K562 (cell line): ENCODE results near the gene FMNL1. TPM values are rescaled to one million over a fixed set of nuclear protein-coding genes. Genes with fewer than 3 reads are reported as not detected.

Experiments used
- ATAC-seq: fragments of 200-7000 bp; cut with Tn5 transposase; 3 replicates; pipeline ENCODE4 v1.9.1; 2020; ENCODE audit warnings: moderate library complexity
- BruUV-seq: library from RNA; stranded (reverse); fragments of 400-500 nt; replicated peaks from 2 replicates; lab custom pipeline; 2021; lab: Mats Ljungman, UMichigan
- CTCF ChIA-PET: fragments of 300-600 bp; formaldehyde crosslinking; extraction: SDS; loops from one replicate; lab custom pipeline; 2021; ENCODE audit warnings: low intra/inter-chr PET ratio; lab: Yijun Ruan, JAX
- POLR2A ChIA-PET: fragments of 300-600, 350-650 bp; sonication (Branson Sonifier 250); formaldehyde crosslinking; extraction: SDS; loops from one replicate; lab custom pipeline; 2021; ENCODE audit warnings: antibody characterized with exemption, inconsistent platforms; lab: Yijun Ruan, JAX
- DNase-seq, 4 experiments: peaks; one replicate each; pipeline versions ENCODE4 v3.0.0 to v3.0.0-alpha.2; 2011 to 2018; ENCODE audit warnings: low spot score in 3 of 4, mixed read lengths in 3 of 4; ENCODE audit errors: extremely low read depth in 1 of 4
- FAIRE-seq: peaks from 2 replicates; lab custom pipeline; 2011; peaks lifted over from hg19 to GRCh38; lab: Jason Lieb, UNC
- H2AFZ ChIP-seq: 2 replicates; pipeline ENCODE4 v1.6.0; 2011; ENCODE audit warnings: low read depth, low read length, control low read depth, inconsistent platforms
- H3K27ac ChIP-seq: fragments of 200-600 bp; 3 replicates; pipeline ENCODE4 v1.8.0; 2011; ENCODE audit warnings: low read depth, mild to moderate bottlenecking, control low read depth, inconsistent platforms, low read length, moderate library complexity, mixed read lengths; ENCODE audit errors: extremely low read depth
- H3K27me3 ChIP-seq, 2 experiments: fragments of 300-600 bp in 1 of 2; 2 replicates in 1 of 2; 3 replicates in 1 of 2; pipeline versions ENCODE4 v1.6.0 to v1.8.0; 2011; ENCODE audit warnings: inconsistent platforms in 2 of 2, low read length in 2 of 2, mild to moderate bottlenecking in 1 of 2, mixed read lengths in 1 of 2, moderate library complexity in 1 of 2; ENCODE audit not compliant: control insufficient read depth in 2 of 2, insufficient read depth in 2 of 2
- H3K36me3 ChIP-seq: fragments of 300-600 bp; 3 replicates; pipeline ENCODE4 v1.8.0; 2011; ENCODE audit warnings: mild to moderate bottlenecking, low read length, inconsistent platforms; ENCODE audit not compliant: control insufficient read depth, insufficient read depth
- H3K4me1 ChIP-seq, 2 experiments: fragments of 200-600 bp in 1 of 2; replicated peaks in 1 of 2; 2 replicates in 1 of 2; 3 replicates in 1 of 2; pipeline versions ENCODE4 v1.5.1 to v1.8.0; 2011; ENCODE audit warnings: inconsistent platforms in 2 of 2, low read length in 2 of 2, mild to moderate bottlenecking in 1 of 2, mixed read lengths in 1 of 2, moderate library complexity in 1 of 2; ENCODE audit not compliant: control insufficient read depth in 2 of 2, insufficient read depth in 2 of 2
- H3K4me2 ChIP-seq: 2 replicates; pipeline ENCODE4 v1.6.1; 2011; ENCODE audit warnings: low read length, control low read depth, inconsistent platforms, mixed read lengths; ENCODE audit not compliant: insufficient read depth
- H3K4me3 ChIP-seq: fragments of 200-600 bp; sonication (generic), shearing (Covaris generic); 2 replicates; pipeline ENCODE4 v1.5.1; 2016; ENCODE audit warnings: control low read depth, inconsistent platforms
- H3K79me2 ChIP-seq: fragments of 200-600 bp; 3 replicates; pipeline ENCODE4 v1.8.0; 2011; ENCODE audit warnings: low read length, inconsistent platforms; ENCODE audit not compliant: control insufficient read depth, insufficient read depth
- H3K9ac ChIP-seq, 2 experiments: 2 replicates each; pipeline versions ENCODE4 v1.6.0 to v1.6.1; 2011; ENCODE audit warnings: low read depth in 2 of 2, low read length in 2 of 2, control low read depth in 1 of 2, inconsistent platforms in 1 of 2, mild to moderate bottlenecking in 1 of 2, mixed read lengths in 1 of 2; ENCODE audit not compliant: insufficient read depth in 1 of 2
- H3K9me1 ChIP-seq: one replicate; pipeline ENCODE4 v1.6.0; 2011; ENCODE audit warnings: inconsistent platforms, mild to moderate bottlenecking, low read length, moderate library complexity; ENCODE audit not compliant: control insufficient read depth, insufficient read depth
- H3K9me3 ChIP-seq: replicated peaks from 2 replicates; pipeline ENCODE4 v1.5.1; 2011; ENCODE audit warnings: low read depth, low read length, inconsistent platforms; ENCODE audit not compliant: control insufficient read depth, insufficient read depth
- H4K20me1 ChIP-seq: replicated peaks from 2 replicates; pipeline ENCODE4 v1.6.1; 2011; ENCODE audit warnings: low read length, inconsistent platforms, mixed read lengths; ENCODE audit not compliant: control insufficient read depth, insufficient read depth
- FOXM1 ChIP-seq, 2 experiments: fragments of 450-650 bp in 1 of 2; sonication (generic) in 1 of 2; formaldehyde crosslinking in 1 of 2; IDR thresholded peaks; 2 replicates each; pipeline versions ENCODE4 v1.6.1 to v1.9.0; 2017 to 2022; ENCODE audit warnings: low read depth in 2 of 2, mild to moderate bottlenecking in 2 of 2, missing genetic modification reagents in 1 of 2, moderate library complexity in 1 of 2
- RCOR1 ChIP-seq, 2 experiments: IDR thresholded peaks; 2 replicates each; pipeline ENCODE4 v1.6.1; 2012; ENCODE audit warnings: low read depth in 2 of 2, low read length in 2 of 2, borderline replicate concordance in 1 of 2, improper control_type of control experiment in 1 of 2
- SMARCA4 ChIP-seq: fragments of 450-650 bp; IDR thresholded peaks from 2 replicates; pipeline ENCODE4 v1.6.1; 2016
- SP1 ChIP-seq: sonication (generic); formaldehyde crosslinking; IDR thresholded peaks from 2 replicates; pipeline ENCODE4 v1.8.1; 2022; ENCODE audit warnings: mild to moderate bottlenecking, missing genetic modification reagents
- TEAD1 ChIP-seq, 2 experiments: fragments of 450-650 bp in 1 of 2; sonication (generic) in 1 of 2; formaldehyde crosslinking; IDR thresholded peaks; 2 replicates each; pipeline versions ENCODE4 v1.4.0 to v1.8.0; 2020 to 2022; ENCODE audit warnings: mild to moderate bottlenecking in 2 of 2, missing genetic modification reagents in 1 of 2
- ZNF224 ChIP-seq: sonication (generic); formaldehyde crosslinking; IDR thresholded peaks from 2 replicates; pipeline ENCODE4 v1.8.0; 2022; ENCODE audit warnings: mild to moderate bottlenecking, missing genetic modification reagents
- ZNF766 ChIP-seq: fragments of 200-800 bp; sonication (Bioruptor generic); conservative IDR thresholded peaks from 2 replicates; pipeline ENCODE4 v1.6.1; 2016; ENCODE audit warnings: missing genetic modification characterization, missing compliant biosample characterization
- ZNF79 ChIP-seq: fragments of 250-450 bp; sonication (Bioruptor Pico); IDR thresholded peaks from 2 replicates; pipeline ENCODE4 v1.4.0; 2020; ENCODE audit warnings: low read depth, mild to moderate bottlenecking, moderate library complexity
- WGBS: fragments of 100-300 bp; shearing (Covaris generic); methylation state at CpG from one replicate; pipeline ENCODE4 v1.1.6; 2016; ENCODE audit warnings: low coverage, mixed read lengths; ENCODE audit not compliant: insufficient coverage; ENCODE audit errors: missing lambda C conversion rate; 5-methylcytosine and 5-hydroxymethylcytosine counted together
- in situ Hi-C: fragments of 300-500 bp; cut with MboI; formaldehyde crosslinking; loops from 4 replicates; pipeline ENCODE4 v1.15.0; 2018; ENCODE audit warnings: inconsistent platforms, mixed read lengths
- intact Hi-C: fragments of 100-400 bp; cut with micrococcal nuclease; formaldehyde crosslinking; loops from 2 replicates; pipeline ENCODE4 v1.14.2; 2022
- polyA plus RNA-seq, 8 experiments: library from polyadenylated mRNA; depleted of rRNA in 4 of 8; stranded (reverse) in 5 of 8; unstranded in 3 of 8; fragments of >200 nt; fragmentation: Nextera tagmentation in 2 of 8; fragmentation: Illumina TruSeq in 1 of 8; extraction: Ambion mirVana in 2 of 8; extraction: Trizol in 1 of 8; gene quantifications; 2 replicates each; pipeline versions ENCODE4 v1.2.1 to v1.2.3, GENCODE V29; 2011 to 2014; ENCODE audit warnings: inconsistent platforms in 1 of 8, missing spikeins in 1 of 8
- total RNA-seq, 7 experiments: library from RNA; depleted of rRNA in 6 of 7; stranded (reverse); fragments of >200 nt in 6 of 7; fragmentation: Illumina TruSeq in 2 of 7; extraction: Trizol in 2 of 7; gene quantifications; 2 replicates each; pipeline versions ENCODE4 v1.2.1 to v1.2.3, GENCODE V29; 2011 to 2021; ENCODE audit warnings: low replicate concordance in 1 of 7
- TF ChIP-seq, protein P1 (sequence below): fragments of 450-650 bp; IDR thresholded peaks from 2 replicates; pipeline ENCODE4 v1.6.1; 2017; ENCODE audit warnings: antibody characterized with exemption, mild to moderate bottlenecking

FMNL1 gene
- total and polyA plus RNA-seq, 9 of the 15 experiments (the other 6 are each of a cell fraction or from before 2014, with no cell fraction given), result 0.70 to 36.6 (median 7.7) TPM

DNA sequence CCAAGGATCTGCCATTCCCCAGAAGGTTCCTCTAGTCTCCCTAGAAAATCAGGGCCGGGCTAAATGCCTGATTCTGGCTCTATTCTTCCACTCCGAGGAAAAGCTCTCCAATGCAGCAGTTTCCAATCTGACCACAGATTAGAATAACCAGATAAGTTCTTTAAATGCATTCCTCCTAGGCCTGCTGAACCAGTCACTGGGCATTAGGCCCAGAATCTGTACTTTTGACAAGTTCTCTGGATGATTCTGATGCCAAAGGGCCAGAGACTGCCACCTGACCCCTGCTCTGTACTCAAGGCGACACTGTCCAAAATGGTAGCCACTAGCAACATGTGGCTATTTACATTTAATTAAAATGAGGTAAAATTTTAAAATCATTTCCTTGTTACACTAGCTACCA lies 72.8 kb downstream of the FMNL1 start:
- Histone ChIP-seq H3K4me3 (no peak overlapping the region), H3K27ac (no peak overlapping the region), H2AFZ (no peak overlapping the region), H3K9me3 (no peaks in the 10 kb centered on the region), H3K4me2 (no peak overlapping the region), H3K9me1 (peaks cover 5% of the 10 kb centered on the region), H4K20me1 (peaks cover 39% of the 10 kb centered on the region), H3K27me3 (no peaks in the 10 kb centered on the region)
- WGBS, result 56% methylated on average over 3 of the region's 3 CpGs
- CTCF ChIA-PET, result no interaction called here
- no peak for FAIRE-seq
- intact Hi-C loops, result no loop called here
- BruUV-seq, result no TSS peak
- DNase-seq, result no peak
- POLR2A ChIA-PET, result interaction anchor here (0.6 to 1.3 kb wide), 2 partner anchors 9 to 17 kb away, joined by 3 to 6 read pairs; no protein-coding TSS in a partner anchor
- no peak for ATAC-seq
- TF ChIP-seq SP1 (CRISPR knock-in tag) (no peak), ZNF224 (no peak)
- TF ChIP-seq, all 486 proteins: peak for 0
- in situ Hi-C loops, result no loop called here
- peaks cover 29% of the 10 kb centered on the region for H3K36me3 ChIP-seq
- H3K4me1 ChIP-seq, result peaks cover 15 to 24% of the 10 kb centered on the region in 2 experiments
- H3K9ac ChIP-seq, result no peak overlapping the region
- peaks cover 29% of the 10 kb centered on the region for H3K79me2 ChIP-seq

DNA sequence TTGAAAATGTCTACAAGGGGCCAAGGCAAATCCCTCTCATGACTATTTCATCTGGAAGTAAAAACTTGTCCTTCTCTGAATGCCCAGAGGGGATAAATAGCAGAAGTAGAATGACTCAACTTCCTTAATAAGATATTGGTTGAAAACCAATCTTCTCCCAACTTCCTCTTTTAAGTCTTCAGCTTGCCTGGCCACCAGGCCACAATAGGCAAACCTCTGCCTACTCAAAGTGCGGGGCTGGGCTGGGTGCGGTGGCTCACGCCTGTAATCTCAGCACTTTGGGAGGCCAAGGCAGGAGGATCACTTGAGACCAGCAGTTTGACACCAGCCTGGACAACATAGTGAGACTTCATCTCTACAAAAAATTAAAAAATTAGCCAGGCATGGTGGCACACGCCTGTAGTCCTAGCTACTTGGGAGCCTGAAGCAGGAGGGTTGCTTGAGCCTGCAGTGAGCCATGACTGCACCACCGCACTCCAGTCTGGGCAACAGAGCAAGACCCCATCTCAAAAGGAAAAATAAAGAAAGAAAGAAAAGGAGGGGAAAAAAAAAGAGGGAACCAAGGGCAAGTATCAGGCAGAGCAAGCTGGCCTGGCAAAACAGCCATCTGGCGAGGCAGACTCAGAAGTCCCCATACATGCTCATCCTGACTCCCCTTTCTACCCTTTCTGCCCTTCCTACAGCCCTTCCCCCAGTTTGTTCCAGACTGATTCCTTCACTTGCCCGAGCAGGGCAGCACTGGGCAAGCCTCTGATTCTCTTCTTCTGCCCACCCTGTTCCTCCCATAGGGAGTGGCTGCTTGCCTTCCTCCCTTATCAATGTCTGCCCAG lies 74.5 kb downstream of the FMNL1 start:
- no peak overlapping the region for H2AFZ ChIP-seq
- H3K9me3 ChIP-seq, result no peaks in the 10 kb centered on the region
- POLR2A ChIA-PET, result interaction anchor here (0.9 to 1.3 kb wide), 6 partner anchors 9 to 30 kb away, joined by 3 read pairs; partner anchors contain the start of gene MAP3K14
- ATAC-seq, result peak; percentile 39; the same call in 1 of the 3 replicates
- DNase-seq, result no peak
- CTCF ChIA-PET, result no interaction called here
- intact Hi-C loops (no loop called here), in situ Hi-C loops (no loop called here)
- BruUV-seq, result no TSS peak
- 56% methylated on average over 7 of the region's 7 CpGs for WGBS
- H3K4me3 ChIP-seq, result no peak overlapping the region
- no peak overlapping the region for H3K4me2 ChIP-seq
- H3K27ac ChIP-seq, result no peak overlapping the region
- H4K20me1 ChIP-seq, result peaks cover 41% of the 10 kb centered on the region
- peaks cover 15 to 24% of the 10 kb centered on the region in 2 experiments for H3K4me1 ChIP-seq
- H3K27me3 ChIP-seq, result no peaks in the 10 kb centered on the region
- H3K9ac ChIP-seq, result peak overlapping the region in 1 of 2 experiments; percentile 65; a peak in 1 of 4 replicates
- peaks cover 36% of the 10 kb centered on the region for H3K79me2 ChIP-seq
- H3K36me3 ChIP-seq, result peaks cover 14% of the 10 kb centered on the region
- H3K9me1 ChIP-seq, result peaks cover 5% of the 10 kb centered on the region
- FAIRE-seq, result no peak
- TF ChIP-seq ZNF79 (no peak), FOXM1 (IDR thresholded peaks at IDR 0.05; ENCODE audit: low read depth) (no peak), FOXM1 (CRISPR knock-in tag; IDR thresholded peaks at IDR 0.05; ENCODE audit: low read depth) (no peak), SMARCA4 (peak; percentile 32; the same call in 1 of the 2 replicates), RCOR1 (IDR thresholded peaks at IDR 0.05; ENCODE audit: borderline replicate concordance in 1 of 2, low read depth in 2 of 2, low read length in 2 of 2) (0 out of 4 replicates have a peak, but pooled peaks of 1 of the 2 experiments have one; percentile 15), TEAD1 (CRISPR knock-in tag; IDR thresholded peaks at IDR 0.05) (no peak), ZNF766 (CRISPR knock-in tag) (0 out of 2 replicates have a peak, but pooled peaks have one; percentile 18)
- TF ChIP-seq, protein P1, sequence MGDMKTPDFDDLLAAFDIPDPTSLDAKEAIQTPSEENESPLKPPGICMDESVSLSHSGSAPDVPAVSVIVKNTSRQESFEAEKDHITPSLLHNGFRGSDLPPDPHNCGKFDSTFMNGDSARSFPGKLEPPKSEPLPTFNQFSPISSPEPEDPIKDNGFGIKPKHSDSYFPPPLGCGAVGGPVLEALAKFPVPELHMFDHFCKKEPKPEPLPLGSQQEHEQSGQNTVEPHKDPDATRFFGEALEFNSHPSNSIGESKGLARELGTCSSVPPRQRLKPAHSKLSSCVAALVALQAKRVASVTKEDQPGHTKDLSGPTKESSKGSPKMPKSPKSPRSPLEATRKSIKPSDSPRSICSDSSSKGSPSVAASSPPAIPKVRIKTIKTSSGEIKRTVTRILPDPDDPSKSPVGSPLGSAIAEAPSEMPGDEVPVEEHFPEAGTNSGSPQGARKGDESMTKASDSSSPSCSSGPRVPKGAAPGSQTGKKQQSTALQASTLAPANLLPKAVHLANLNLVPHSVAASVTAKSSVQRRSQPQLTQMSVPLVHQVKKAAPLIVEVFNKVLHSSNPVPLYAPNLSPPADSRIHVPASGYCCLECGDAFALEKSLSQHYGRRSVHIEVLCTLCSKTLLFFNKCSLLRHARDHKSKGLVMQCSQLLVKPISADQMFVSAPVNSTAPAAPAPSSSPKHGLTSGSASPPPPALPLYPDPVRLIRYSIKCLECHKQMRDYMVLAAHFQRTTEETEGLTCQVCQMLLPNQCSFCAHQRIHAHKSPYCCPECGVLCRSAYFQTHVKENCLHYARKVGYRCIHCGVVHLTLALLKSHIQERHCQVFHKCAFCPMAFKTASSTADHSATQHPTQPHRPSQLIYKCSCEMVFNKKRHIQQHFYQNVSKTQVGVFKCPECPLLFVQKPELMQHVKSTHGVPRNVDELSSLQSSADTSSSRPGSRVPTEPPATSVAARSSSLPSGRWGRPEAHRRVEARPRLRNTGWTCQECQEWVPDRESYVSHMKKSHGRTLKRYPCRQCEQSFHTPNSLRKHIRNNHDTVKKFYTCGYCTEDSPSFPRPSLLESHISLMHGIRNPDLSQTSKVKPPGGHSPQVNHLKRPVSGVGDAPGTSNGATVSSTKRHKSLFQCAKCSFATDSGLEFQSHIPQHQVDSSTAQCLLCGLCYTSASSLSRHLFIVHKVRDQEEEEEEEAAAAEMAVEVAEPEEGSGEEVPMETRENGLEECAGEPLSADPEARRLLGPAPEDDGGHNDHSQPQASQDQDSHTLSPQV, result no peak
